Trophoblast cell (in vitro differentiated cells and primary cell): ENCODE measurements around the gene SPTBN2.

Experiments used
- DNase-seq, 2 donors: peaks; one replicate each; pipeline ENCODE4 v3.0.0-alpha.2; 2016
- H2AFZ ChIP-seq: 2 replicates; pipeline ENCODE4 v1.6.1; 2013; ENCODE audit warnings: low read length, moderate library complexity, mild to moderate bottlenecking; ENCODE audit not compliant: insufficient read depth, poor library complexity
- H2AK5ac ChIP-seq: 2 replicates; pipeline ENCODE4 v1.6.1; 2013; ENCODE audit warnings: mild to moderate bottlenecking, low read length
- H2BK120ac ChIP-seq: 2 replicates; pipeline ENCODE4 v1.6.1; 2013; ENCODE audit warnings: low read length, mild to moderate bottlenecking, moderate library complexity; ENCODE audit not compliant: insufficient read depth, poor library complexity
- H2BK12ac ChIP-seq: 2 replicates; pipeline ENCODE4 v1.6.1; 2013; ENCODE audit warnings: mild to moderate bottlenecking, low read length, moderate library complexity
- H2BK5ac ChIP-seq: 2 replicates; pipeline ENCODE4 v1.6.1; 2013; ENCODE audit warnings: low read length, low read depth, moderate library complexity, mild to moderate bottlenecking; ENCODE audit not compliant: poor library complexity
- H3K14ac ChIP-seq: 2 replicates; pipeline ENCODE4 v1.6.1; 2013; ENCODE audit warnings: mild to moderate bottlenecking, low read length
- H3K18ac ChIP-seq: 2 replicates; pipeline ENCODE4 v1.6.1; 2013; ENCODE audit warnings: mild to moderate bottlenecking, low read length
- H3K23ac ChIP-seq: 2 replicates; pipeline ENCODE4 v1.6.1; 2013; ENCODE audit warnings: low read length
- H3K27ac ChIP-seq: 2 replicates; pipeline ENCODE4 v1.5.1; 2013; ENCODE audit warnings: low read depth, mild to moderate bottlenecking, inconsistent platforms, low read length, moderate library complexity
- H3K27me3 ChIP-seq: 2 replicates; pipeline ENCODE4 v1.6.1; 2013; ENCODE audit warnings: inconsistent platforms, mild to moderate bottlenecking, low read length, moderate library complexity; ENCODE audit not compliant: insufficient read depth
- H3K36me3 ChIP-seq, 2 experiments: 1 replicate in 1 of 2; 2 replicates in 1 of 2; pipeline ENCODE4 v1.6.1; 2013; ENCODE audit warnings: low read length in 2 of 2, mild to moderate bottlenecking in 2 of 2, moderate library complexity in 1 of 2; ENCODE audit not compliant: insufficient read depth in 2 of 2, control insufficient read depth in 1 of 2
- H3K4ac ChIP-seq: 2 replicates; pipeline ENCODE4 v1.6.1; 2013; ENCODE audit warnings: low read depth, mild to moderate bottlenecking, low read length, moderate library complexity
- H3K4me1 ChIP-seq, 2 experiments: 1 replicate in 1 of 2; 2 replicates in 1 of 2; pipeline ENCODE4 v1.6.1; 2013; ENCODE audit warnings: low read length in 2 of 2, mild to moderate bottlenecking in 2 of 2, moderate library complexity in 1 of 2; ENCODE audit not compliant: insufficient read depth in 2 of 2, control insufficient read depth in 1 of 2
- H3K4me2 ChIP-seq: 2 replicates; pipeline ENCODE4 v1.6.1; 2013; ENCODE audit warnings: inconsistent platforms, mild to moderate bottlenecking, low read length, moderate library complexity
- H3K4me3 ChIP-seq: 2 replicates; pipeline ENCODE4 v1.5.1; 2013; ENCODE audit warnings: mild to moderate bottlenecking, low read depth, low read length, inconsistent platforms
- H3K79me1 ChIP-seq: one replicate; pipeline ENCODE4 v1.6.1; 2013; ENCODE audit warnings: low read length
- H3K79me2 ChIP-seq: 2 replicates; pipeline ENCODE4 v1.6.1; 2013; ENCODE audit warnings: low read length, mild to moderate bottlenecking; ENCODE audit not compliant: control insufficient read depth, insufficient read depth, poor library complexity
- H3K9ac ChIP-seq: 2 replicates; pipeline ENCODE4 v1.6.1; 2013; ENCODE audit warnings: mild to moderate bottlenecking, low read length
- H3K9me3 ChIP-seq: 2 replicates; pipeline ENCODE4 v1.6.1; 2013; ENCODE audit warnings: low read depth, mild to moderate bottlenecking, control low read depth, inconsistent platforms, low read length; ENCODE audit not compliant: insufficient read depth
- H4K12ac ChIP-seq: 2 replicates; pipeline ENCODE4 v1.6.1; 2013; ENCODE audit warnings: low read depth, mild to moderate bottlenecking, low read length, moderate library complexity
- H4K8ac ChIP-seq: 2 replicates; pipeline ENCODE4 v1.6.1; 2013; ENCODE audit warnings: low read depth, mild to moderate bottlenecking, low read length, moderate library complexity
- H4K91ac ChIP-seq: one replicate; pipeline ENCODE4 v1.6.1; 2013; ENCODE audit warnings: low read depth, mild to moderate bottlenecking, low read length, moderate library complexity
- WGBS: extraction: QIAGEN DNeasy Blood & Tissue Kit; methylation state at CpG from one replicate; pipeline ENCODE4 v1.1.7; 2013; ENCODE audit warnings: missing lambda C conversion rate; ENCODE audit not compliant: insufficient read length, insufficient coverage; ENCODE audit errors: extremely low coverage; 5-methylcytosine and 5-hydroxymethylcytosine counted together

Gene SPTBN2

DNA sequence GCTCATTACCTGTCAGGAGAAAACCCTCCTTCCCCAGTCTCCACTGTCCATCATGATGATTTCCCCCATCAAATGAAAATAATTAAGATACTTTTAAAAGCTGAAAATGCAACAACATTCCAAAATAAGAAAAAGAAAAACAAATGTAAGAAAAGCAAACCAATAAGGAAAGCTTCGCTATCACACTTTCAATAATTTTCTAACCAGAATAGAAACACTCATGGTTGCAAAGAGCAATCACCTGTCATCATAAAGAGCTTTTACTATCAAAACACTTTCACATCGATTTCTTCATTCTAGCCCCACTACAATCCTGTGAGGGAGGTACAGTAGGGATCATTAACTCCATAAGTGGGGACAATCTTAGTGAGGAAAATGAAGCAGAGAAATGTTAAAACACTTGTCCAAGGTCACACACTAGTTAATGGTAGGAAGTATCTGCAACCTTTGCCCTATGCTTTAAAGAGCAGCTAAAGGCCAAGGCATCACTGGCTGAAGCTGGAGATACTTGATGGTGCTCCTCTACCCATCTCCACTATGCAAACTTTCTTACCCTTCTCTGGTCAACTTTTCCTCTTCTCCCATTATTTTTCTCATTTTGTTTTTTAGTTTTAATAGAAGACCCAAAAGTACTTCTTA, 53.9 kb downstream of the SPTBN2 start:
- DNase-seq: no peak
- Histone ChIP-seq H3K79me2 (peaks cover 5% of the 10 kb centered on the region), H4K91ac (no peak overlapping the region), H3K14ac (no peak overlapping the region), H2BK120ac (no peak overlapping the region), H3K4ac (peak overlapping the region; percentile 14), H3K18ac (no peak overlapping the region), H3K4me2 (no peak overlapping the region), H3K27ac (no peak overlapping the region), H4K8ac (no peak overlapping the region), H3K4me1 (peaks cover 9% of the 10 kb centered on the region in 2 experiments), H3K23ac (no peak overlapping the region), H2AFZ (no peak overlapping the region), H2BK5ac (no peak overlapping the region), H3K4me3 (no peak overlapping the region), H3K9ac (no peak overlapping the region), H4K12ac (no peak overlapping the region), H3K36me3 (peaks cover 2 to 5% of the 10 kb centered on the region in 2 experiments), H3K9me3 (no peaks in the 10 kb centered on the region), H2BK12ac (no peak overlapping the region), H2AK5ac (no peak overlapping the region), H3K27me3 (no peaks in the 10 kb centered on the region), H3K79me1 (peaks cover 10% of the 10 kb centered on the region)
- no CpG with 5 or more reads among the region's 2 CpGs for WGBS

DNA sequence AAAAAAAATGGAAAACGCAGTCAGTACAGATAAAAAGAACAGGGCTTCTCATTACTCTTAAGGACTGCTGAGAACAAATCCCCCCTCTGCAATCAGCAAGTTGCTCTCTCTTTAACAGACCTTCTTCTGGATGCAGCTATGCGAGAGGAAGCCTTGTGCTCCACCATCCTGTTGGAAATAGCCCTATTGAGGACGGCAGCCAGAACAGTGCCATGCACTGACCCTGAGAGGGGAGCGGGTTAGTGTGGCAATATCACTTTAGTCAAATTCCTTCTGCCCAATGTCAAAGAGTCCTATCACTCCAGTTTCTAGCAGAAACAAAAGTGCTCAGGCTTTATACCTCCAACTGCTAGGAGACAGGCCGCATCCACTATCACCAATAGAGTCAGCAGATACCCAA, 58.2 kb downstream of the SPTBN2 start:
- no peaks in the 10 kb centered on the region for H3K9me3 ChIP-seq
- no peak overlapping the region for H3K4me2 ChIP-seq
- peak overlapping the region; percentile 47 for H3K4ac ChIP-seq
- no peaks in the 10 kb centered on the region for H3K4me1 ChIP-seq
- DNase-seq: no peak
- WGBS: no CpG with 5 or more reads among the region's 5 CpGs
- no peak overlapping the region for H2AFZ ChIP-seq
- no peak overlapping the region for H4K91ac ChIP-seq
- no peak overlapping the region for H4K8ac ChIP-seq
- no peak overlapping the region for H2AK5ac ChIP-seq
- H3K79me2 ChIP-seq: no peaks in the 10 kb centered on the region
- H2BK120ac ChIP-seq: no peak overlapping the region
- no peak overlapping the region for H3K14ac ChIP-seq
- no peak overlapping the region for H3K23ac ChIP-seq
- H3K79me1 ChIP-seq: no peaks in the 10 kb centered on the region
- H4K12ac ChIP-seq: no peak overlapping the region
- peaks cover 16 to 19% of the 10 kb centered on the region in 2 experiments for H3K36me3 ChIP-seq
- no peak overlapping the region for H2BK5ac ChIP-seq
- H3K27me3 ChIP-seq: no peaks in the 10 kb centered on the region
- no peak overlapping the region for H3K9ac ChIP-seq
- no peak overlapping the region for H3K4me3 ChIP-seq
- H2BK12ac ChIP-seq: no peak overlapping the region
- no peak overlapping the region for H3K27ac ChIP-seq
- no peak overlapping the region for H3K18ac ChIP-seq

DNA sequence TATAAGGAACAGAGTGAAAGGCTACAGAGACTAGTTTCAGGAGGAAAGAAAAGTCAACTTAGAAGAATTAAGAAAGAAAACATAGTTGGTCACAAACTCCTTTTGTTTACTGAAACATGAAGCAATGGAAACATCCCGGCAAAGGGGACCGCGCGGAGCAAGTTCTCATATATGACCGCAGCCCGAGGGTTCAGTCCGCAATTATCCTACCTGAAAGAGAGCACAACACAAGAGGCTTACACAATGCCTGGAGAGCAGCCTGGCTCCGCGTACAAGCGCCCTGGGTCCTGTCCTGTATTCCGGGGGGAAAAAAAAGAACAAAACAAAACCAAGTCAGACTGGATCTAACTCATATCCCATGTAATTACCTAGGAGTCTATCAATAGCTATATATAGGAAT, 63.6 kb downstream of the SPTBN2 start:
- Histone ChIP-seq H2AK5ac (no peak overlapping the region), H3K36me3 (peaks cover 21 to 35% of the 10 kb centered on the region in 2 experiments), H3K18ac (no peak overlapping the region), H3K79me1 (no peaks in the 10 kb centered on the region), H3K4me1 (no peaks in the 10 kb centered on the region), H3K27me3 (no peaks in the 10 kb centered on the region), H3K27ac (no peak overlapping the region), H3K4me2 (no peak overlapping the region), H2BK12ac (no peak overlapping the region), H2BK120ac (no peak overlapping the region), H3K9me3 (no peaks in the 10 kb centered on the region), H4K12ac (no peak overlapping the region), H2BK5ac (no peak overlapping the region), H2AFZ (no peak overlapping the region), H3K4me3 (no peak overlapping the region), H3K4ac (no peak overlapping the region), H4K8ac (no peak overlapping the region), H4K91ac (no peak overlapping the region), H3K23ac (no peak overlapping the region), H3K9ac (no peak overlapping the region), H3K79me2 (no peaks in the 10 kb centered on the region), H3K14ac (no peak overlapping the region)
- no CpG with 5 or more reads among the region's 11 CpGs for WGBS
- no peak for DNase-seq

DNA sequence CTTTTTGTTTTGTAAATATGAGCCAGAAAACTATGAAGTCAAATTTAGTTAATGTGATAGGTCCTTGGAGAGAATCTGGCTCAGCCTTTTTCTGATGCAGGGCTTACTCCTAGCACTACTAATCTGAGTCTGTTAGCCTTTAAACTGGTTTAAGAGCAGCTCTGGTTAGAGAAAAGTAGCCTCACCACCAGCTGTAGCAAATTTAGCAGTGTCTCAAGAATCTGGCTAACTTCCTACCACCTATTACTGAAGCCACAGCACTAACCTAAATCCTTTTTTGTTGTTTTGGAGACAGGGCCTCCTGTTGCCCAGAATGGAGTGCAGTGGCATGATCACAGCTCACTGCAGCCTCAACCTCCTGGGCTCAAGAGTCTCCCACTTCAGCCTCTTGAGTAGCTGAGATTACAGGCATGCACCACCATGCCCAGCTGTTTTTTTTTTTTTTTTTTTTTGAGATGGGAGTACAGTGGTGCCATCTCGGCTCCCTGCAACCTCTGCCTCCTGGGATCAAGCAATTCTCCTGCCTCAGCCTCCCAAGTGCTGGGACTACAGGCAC, 65.2 kb downstream of the SPTBN2 start:
- Histone ChIP-seq H3K4me2 (no peak overlapping the region), H3K4me3 (no peak overlapping the region), H2BK5ac (no peak overlapping the region), H3K79me1 (no peaks in the 10 kb centered on the region), H2BK12ac (no peak overlapping the region), H3K23ac (no peak overlapping the region), H3K9me3 (no peaks in the 10 kb centered on the region), H3K36me3 (peaks cover 22 to 32% of the 10 kb centered on the region in 2 experiments), H3K9ac (no peak overlapping the region), H4K8ac (no peak overlapping the region), H3K79me2 (no peaks in the 10 kb centered on the region), H2AFZ (no peak overlapping the region), H4K12ac (no peak overlapping the region), H3K27me3 (no peaks in the 10 kb centered on the region), H3K18ac (no peak overlapping the region), H4K91ac (no peak overlapping the region), H3K27ac (no peak overlapping the region), H3K4me1 (no peaks in the 10 kb centered on the region), H2AK5ac (no peak overlapping the region), H3K14ac (no peak overlapping the region), H3K4ac (no peak overlapping the region), H2BK120ac (no peak overlapping the region)
- no peak for DNase-seq
- no CpG with 5 or more reads among the region's 1 CpG for WGBS
